ENCODE results near the gene C2CD3.

C2CD3 gene, protein sequence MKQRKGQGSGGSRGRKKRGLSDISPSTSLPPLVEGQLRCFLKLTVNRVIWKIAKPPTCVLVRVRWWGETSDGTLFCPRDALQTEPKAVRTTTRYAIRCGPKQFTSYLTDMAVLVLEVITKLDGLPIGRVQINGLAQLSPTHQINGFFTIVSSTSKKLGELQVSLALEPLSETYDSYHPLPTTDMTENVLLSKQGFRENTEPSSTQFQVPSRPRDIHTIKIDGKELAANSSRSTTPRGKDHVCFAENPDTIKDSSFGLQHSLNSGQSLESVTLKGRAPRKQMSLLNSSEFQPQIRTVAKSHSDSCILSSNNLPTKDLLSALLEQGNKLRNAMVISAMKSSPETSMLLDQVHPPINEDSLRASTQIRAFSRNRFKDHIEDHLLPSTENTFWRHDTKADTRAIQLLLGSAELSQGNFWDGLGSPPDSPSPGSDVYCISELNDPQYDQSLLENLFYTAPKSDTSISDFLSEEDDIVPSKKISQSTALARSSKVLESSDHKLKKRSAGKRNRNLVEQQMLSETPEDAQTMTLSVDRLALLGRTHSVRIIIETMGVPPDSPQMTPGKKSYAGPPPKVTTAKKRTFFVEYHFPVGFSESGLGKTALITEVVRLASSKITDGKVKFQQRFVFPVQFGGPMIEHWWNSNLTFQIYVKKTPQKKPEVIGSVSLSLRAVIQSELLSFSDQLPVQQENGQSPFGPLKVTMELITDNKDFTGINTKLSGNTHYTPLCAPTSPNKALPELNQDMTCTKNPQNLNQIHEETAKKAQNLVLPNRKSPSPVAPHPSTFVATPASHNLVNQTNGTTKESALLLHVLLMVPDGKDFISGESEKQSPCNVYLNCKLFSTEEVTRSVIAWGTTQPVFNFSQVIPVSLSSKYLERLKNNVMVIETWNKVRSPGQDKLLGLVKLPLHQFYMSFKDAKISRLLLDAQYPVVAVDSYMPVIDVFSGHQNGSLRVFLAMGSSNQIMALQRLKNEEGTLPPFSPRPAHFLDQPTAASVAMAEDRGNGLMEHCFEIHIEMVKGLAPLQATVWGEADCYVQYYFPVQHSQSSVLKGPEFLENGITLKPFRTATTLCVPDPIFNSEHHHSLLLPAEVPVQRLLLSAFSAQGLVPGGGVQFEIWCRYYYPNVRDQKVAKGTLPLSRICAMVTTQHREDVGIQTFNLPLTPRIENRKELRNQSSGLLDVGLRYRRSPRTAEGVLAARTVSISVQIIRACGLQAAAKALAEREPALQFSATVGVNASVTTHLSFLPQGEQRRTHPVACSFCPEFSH (N-terminal part only)

DNA sequence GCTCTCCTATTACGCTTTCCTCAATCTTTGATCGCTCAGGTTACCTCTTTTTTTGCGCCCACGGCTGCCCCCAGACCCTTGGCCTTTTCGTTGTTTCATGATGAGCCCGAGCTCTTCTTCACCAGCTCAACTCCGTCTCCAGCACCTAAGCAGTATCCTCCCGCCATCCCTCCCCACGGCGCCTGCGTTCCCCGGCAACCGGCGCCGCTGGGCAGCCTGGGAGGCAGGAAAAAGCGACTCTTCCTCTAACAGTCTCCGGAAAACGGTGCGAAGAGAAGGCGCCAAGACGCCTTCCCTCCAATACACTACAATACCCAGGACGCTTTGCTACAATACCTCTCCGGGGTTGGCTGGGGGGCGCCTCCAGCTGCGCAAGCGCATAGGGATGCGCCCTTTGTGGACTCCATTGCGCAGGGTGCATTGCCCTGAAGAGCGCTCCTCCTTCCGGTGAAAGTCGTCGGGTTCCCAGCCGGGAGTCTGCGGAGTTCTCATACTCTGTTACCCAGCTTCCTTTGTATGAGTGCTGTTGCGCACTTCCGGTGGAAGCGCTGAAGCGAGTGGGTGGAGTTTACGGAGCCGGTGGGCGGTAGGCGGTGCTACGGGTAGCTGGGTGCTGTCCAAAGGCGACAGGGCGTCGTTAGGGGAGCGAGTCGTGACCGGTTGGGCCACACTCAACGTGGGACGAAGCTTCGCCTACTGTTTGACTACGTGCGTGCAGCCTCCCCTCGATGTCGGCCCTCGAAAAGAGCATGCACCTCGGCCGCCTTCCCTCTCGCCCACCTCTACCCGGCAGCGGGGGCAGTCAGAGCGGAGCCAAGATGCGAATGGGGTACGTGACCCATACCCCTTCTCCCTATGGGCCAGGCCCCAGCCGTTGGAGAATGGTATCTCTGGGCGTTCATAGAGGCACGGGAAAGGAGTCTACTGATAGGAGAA, at the start of gene C2CD3, which contains the start of gene PPME1:
Gene C2CD3 (minus strand): TSS at position 309 of the 936 bp plus-strand sequence. CDS start 210 bp downstream, at position 99.
Gene PPME1 (plus strand): TSS at position 596 of the 936 bp plus-strand sequence. CDS start 133 bp downstream, at position 729.
- peak; percentile 98 to 99 for DNase-seq

DNA sequence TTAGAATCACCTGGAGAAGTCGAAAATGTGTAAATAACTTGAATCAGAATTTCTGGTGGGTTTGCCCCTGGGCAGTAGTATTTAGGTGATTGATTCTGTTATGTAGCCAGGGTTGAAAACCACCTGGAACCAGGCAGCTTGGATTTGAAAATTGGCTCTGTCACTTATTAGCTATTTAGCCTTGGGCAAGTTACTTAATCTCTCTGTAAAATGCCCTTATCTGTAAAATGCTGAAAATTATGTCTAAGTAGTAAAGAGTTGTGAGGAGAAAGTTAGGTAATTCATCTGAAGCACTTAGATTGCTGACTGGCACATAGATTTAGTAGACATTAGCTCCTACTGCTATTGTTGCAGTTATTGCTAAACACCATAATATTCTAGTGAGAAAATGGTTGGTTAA, 49.6 kb upstream of the C2CD3 start:
- no peak for DNase-seq

DNA sequence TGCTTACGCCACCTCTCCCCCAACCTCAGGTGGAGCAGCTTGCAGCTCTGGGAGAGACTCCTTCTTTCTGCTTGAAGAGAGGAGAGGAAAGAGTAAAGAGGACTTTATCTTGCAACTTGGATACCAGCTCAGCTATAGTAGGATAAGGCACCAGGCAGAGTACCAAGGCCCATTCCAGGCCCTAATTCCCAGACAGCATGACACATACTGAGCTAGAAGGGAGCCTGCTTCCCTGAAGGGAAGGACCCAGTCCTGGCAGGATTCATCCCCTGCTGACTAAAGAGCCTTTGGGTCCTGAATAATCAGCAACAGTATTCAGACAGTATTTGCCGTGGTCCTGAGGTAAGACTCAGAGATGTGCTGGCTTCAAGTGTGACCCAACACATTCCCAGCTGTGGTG, 41.7 kb upstream of the C2CD3 start:
- no peak for DNase-seq

DNA sequence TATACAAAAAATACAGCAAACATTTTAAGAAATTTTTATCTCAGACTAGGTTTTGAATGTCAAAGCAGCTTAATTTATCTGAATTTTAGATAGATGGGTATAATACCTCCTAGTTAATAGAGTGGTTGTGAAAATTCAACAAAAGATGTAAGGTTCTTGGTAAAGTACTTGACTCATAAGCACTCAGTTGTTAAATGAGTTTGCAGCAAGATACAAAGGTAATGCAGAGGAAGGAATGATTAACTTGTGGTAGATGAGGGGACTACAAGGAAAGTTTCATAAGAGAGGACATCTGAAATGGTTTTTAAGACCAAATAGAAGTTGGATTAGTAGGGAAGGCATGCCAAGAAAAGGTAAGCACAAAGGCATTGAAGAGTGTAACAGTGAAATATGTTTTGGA, 37.7 kb upstream of the C2CD3 start:
- DNase-seq = no peak

DNA sequence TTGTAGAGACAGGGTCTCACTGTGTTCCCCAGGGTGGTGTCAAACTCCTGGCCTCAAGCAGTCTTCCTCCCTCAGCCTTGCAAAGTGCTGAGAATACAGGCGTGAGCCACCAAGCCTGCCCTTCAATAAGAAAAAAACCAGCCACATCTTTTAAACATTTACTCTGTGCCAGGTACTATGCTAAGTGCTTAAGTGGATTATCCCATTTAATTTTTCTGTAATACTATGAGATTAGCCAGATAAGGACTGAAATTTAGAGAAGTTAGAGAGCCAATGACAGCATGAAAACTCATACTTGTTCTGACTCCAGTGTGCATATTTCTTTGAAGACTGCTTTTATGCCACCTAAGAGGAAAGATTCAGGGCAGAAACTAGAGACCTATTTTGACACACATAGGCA, 35.9 kb upstream of the C2CD3 start:
- no peak for DNase-seq

DNA sequence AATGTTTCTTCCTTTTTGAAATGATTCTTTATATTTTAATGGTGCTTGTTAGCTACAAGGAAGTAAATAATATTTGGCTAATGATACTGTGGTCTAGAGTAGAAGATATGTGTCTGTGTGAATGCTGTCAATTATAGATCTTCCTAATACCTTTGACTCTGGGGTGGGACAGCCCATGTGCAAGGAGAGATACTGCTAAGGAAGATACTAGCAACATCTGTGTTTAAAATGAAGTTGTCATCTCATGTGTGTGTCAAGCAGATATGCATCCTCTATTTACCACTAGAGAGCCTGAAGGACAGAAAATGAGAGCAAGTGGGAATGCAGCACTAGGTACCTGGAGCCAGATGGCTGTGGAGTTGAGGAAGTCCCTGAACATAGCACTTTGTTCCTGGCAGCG, 34.4 kb upstream of the C2CD3 start:
- DNase-seq = no peak

DNA sequence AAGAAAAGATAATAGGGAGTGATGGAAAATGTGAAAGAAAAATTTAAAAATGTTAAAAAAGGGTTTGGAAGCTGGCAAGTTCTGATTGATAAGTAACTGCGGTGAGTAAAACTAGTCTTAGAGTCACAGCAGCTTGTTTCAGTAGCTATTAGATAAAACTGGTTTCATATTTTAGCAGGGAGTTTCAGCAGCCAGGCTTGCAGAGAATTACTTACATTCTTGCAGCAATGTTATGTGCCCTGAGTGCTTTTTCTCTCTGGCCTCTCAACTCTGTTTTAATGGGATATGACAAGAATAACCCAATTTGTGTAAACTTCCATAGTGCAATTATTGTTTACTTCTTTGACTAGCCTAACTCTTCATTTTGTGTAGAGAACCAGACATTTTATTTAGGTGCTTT, 33.9 kb upstream of the C2CD3 start:
- DNase-seq = no peak

DNA sequence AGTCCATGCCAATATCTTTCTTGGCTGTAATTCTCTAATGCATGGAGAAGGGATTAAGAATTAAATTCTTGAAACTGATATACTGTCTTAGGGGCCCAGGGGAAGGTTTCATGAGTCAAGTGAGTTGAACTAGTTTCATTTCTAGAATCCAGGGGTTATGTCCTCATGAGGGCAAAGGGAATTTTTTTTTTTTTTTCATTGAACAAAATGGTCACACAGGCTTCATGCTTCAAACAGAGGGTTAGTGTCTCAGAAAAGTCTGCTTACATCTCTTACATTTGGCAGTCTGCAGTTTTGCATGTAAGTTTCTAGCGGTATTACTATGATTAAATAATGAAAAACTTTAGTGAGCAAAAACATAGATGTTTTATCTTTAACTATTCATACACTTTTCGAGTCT, 33.2 kb upstream of the C2CD3 start:
- DNase-seq = no peak

DNA sequence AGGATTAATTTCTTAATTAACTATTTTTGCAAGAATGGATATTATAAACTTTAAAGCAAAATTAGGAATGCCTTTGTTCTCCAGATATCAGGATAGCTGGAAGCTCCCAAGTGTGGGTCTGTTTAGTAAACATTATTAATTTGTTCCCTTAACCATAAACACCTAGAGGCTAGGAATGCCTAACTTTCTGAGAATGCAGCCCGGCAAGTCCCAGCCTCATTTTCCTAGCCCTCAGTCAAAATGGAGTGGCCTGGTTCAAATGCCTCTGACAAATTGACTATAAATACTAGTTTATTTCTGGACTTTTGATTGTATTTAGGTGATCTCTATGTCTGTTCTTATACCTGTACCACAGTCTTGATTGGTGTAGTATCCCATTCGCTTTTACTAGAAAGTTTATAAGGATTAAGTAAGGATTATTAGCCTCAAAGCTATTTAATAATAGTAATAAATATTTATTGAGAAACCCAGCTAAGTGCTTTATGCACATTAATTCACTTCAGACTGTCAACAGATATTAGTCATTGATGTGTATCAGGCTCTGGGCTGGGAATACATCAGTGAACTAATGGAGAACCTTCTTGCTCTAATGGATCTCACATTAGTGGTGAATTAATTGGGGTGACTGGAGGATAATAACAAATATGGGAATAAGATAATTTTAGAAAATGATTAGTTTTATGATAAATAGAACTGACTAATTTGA, 26.1 kb upstream of the C2CD3 start:
- no peak for DNase-seq

DNA sequence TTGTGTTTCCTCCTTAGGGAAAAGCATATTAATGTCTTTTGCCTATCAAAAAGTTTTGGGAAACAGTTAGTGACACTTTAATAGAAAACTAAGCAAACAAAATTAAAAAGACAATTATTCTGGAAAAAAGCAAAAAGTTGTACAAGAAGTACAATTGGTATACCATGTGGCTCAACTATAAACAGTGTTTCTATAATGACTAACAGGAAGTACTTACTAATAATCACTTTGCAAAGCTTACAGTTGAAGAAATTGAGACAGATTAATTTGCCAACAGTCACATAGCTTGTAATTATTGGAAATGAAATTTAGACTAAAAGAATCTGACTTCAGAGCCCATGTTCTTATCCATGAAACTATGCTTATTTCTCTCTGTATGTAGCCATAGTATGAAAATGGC, 25.0 kb upstream of the C2CD3 start:
- DNase-seq = no peak

DNA sequence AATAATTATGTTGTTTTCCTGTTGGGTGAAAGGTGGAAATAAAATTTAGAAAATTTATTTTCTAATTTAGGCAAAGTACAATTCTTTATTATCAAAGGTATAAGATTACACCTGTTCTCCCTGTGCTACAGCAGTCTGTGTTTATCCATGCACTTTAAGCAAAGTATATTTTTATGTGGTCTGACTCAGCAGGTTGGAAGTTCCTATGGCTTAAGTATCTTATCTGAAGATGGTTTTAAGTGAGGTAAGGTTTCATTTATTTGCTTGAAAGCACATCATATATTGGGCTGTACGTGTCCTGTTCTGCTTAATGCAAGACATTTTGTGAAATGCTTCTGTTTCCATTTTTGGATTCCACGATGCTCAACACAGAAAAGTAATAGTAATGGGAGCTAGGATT, 14.9 kb upstream of the C2CD3 start:
- no peak for DNase-seq

DNA sequence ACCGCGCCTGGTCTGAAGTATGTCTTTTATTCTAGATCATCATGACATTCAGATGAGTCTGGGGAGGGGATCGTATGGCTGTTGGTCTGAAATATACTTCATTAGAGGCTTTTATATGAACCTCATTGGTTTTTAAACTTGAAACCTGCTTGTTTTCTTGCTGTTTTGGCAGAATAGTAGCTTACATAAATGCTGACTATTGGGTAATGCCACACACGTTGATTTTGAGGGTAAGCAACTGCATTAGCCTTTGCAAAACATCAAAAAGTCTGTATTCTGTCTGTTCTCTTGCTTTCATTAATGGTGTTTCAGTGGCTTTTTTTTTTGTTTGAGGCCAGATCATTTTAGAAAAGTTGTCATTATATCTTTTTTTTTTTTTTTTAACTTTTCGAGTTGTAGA, 14.5 kb upstream of the C2CD3 start:
- DNase-seq = no peak

DNA sequence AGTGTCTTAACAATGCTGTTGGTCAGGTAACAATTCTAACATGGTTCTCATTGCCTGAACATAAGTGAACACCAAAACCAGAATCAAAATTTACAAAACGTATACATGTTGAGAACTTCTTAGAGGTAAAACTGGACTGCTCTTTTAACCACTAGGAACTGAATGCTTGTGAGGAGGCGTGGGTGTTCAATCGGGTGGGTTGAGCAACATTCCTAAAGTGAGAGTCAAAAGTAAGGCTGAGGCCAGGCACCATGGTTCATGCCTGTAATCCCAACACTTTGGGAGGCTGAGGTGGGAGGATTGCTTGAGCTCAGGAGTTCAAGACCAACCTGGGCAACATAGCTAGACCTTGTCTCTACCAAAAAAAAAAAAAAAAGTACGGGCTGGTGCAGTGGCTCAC, 11.8 kb upstream of the C2CD3 start:
- no peak for DNase-seq

DNA sequence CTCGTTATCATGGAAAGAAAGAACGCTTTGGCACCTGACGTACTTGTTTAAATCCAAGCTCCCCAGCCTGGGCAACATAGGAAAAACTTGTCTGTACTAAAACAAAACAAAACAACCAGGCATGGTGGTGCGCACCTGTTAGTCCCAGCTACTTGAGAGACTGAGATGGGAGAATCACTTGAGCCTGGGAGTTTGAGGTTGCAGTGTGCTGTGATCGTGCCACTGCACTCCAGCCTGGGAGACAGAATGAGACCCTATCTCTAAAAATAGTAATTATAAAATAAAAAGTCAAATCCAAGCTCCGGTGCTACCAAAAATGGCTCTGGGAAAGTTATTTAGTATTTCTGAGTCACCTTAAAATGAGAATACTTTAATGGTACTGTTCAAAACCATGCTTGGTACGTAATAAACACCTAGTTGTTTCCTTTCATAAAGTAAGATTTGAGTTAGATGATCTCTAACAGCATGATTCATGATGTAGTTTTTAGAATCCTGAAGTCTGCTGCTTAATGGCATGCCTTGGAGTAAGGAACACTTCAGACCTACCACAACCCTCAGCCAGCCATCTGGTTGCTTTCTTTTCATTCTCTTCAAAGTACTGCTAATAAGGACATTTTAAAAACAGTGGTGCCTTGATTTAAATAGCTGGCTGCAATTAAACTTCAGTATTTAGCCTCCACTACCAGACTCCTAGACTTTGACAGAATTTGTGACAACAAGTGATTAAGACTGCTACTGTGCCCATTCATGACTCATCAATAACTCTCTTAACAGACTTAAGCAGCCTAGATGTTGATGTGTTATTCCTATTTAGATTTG, 8.6 kb upstream of the C2CD3 start:
- no peak for DNase-seq

DNA sequence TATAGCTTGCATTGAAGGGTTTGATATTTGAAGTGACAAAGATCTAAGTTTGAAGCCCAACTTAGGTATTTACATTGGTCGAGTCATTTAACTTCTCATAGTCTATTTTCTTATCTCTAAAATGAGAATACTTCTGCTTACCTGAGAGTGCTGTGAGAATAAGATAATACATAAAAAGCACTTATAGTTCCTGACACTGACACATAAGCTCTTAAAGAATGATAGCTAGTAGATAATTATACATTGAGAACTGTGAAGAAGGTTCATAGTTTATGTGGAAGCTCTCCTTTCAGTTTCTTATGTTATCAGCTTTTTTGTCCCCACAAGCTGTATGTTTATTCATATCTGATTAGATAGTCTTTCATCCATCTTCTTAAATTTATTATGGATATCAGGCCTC, 5.1 kb upstream of the C2CD3 start:
- no peak for DNase-seq

DNA sequence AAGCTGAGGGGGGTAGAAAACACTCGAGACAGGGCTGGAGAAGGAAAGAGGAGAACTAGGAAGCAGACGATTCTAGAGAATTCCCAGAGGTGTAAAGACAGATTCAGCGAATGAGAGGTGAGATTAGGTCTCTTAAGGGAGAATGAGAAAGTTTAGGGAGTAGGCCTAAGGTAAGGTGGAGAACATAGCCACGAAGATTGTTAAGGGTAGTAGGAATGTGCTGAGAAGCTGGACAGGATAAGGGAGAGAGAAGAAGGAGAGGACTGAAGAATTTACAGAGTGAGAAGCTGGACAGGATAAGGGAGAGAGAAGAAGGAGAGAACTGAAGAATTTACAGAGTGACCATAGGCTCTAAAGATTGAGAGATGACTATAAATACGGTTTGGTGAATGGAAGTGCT, 1.2 kb upstream of the C2CD3 start:
- no peak for DNase-seq

DNA sequence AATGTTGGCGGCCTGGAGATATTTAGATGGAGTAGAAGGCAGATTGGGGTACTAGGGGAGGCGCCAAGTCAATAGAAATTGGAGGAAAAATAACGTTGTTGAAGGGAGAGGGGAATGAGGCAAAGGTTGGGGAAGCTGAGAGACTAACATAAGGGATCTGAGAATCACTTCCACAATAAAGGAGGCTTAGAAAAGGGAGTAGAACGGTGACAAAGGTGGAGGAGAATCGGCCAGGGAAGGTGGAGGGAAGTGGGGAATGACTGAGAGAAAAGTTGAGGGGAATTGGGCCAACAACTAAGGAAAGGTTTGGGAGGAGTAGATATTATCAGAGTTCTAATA, 797 bp upstream of the C2CD3 start:
- DNase-seq = no peak

DNA sequence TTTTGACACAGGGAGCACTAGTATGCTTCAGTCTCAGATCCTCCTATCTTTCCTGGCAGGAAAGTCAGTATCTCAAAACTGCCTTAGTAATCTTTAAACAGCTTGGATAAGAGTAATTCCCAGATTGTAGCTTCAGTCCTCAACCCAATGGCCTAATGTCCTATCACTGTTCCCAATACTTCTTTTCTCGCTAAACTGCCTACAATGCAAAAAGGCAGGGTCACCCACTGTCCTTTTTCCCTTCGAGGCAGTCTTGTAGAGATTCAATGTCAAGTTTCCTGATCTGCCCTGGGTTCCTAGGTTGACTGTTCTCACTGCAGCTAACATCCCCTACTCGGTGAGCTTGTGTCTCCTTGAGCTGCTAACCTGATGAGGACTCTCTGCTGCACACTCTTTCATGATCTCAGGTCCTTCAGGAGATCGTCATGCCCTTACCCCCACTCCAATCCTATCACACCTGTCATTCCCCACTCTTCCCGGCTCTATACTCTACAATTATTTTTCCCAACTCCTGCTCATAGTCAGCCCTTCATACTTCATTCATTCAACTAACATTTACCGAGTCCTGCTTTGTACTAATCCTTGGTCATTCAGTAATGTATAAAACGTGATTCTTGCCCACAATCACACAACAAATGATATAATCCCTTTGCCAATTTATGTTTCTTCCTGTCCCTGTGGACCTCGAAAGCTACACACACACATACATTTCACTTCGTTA, 904 bp downstream of the C2CD3 start:
- no peak for DNase-seq

DNA sequence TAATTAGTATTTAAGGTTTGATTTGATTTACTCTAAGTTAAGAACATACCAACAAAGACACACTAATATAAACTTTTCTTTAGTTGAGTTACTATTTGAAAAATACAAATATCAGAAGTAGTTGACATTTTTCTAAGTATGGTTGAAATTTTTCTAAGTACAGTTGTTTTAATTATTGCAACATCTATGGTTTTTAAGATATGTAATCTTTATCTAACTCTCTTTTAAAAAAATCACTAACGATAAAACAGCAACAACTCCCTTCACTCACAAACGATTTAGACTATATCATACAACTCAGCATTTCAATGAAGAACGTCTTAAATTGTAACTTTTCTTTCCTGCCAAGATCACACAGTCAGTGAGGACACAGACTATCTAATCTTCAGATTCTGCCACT, 2.0 kb downstream of the C2CD3 start:
- no peak for DNase-seq

All from activated CD4-positive, alpha-beta T cell treated with anti-CD3 and anti-CD28 coated beads, Interleukin-2, amount 50 U/mL, for 48 hours (primary cell).